CD4-positive, alpha-beta T cell treated with Interleukin-17A for 1 hour (primary cell): ENCODE data around the gene ARMH4.

ENCODE experiments used
- DNase-seq: peaks from one replicate; pipeline ENCODE4 v3.0.0-alpha.2; 2020

Gene ARMH4

DNA sequence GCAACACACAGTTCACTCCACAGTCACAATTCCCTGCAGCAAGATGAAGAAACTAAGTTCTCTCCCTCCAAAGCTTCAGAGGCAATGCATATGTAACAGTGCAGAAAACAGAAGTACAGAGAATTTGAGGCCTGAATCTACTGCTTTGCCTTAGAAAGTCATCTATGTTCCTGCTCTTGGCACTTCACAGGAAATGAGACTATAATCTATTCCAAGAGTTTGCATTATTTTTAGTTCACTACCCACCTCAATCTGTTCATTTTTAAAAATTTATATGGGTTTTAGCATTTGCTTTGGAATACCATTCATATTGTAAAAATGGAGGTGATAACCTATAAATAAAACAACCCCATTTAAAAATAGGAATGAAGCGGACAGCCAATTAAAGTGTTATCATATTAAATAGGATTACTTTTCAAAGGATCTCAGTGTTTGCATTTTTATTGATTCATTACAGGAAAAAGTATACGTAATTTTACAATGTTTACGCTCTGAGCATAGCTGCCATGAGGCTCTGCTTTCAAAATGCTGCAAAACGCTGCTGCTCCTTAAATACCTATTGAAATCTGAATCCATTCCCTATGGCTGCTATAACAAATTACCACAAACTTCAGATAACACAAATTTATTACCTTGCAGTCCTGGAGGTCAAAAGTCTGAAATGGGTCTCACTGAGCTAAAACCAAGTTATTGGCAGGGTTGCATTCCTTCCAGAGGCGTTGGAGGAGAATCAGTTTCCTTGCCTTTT, 60.0 kb downstream of the ARMH4 start:
- no peak for DNase-seq

DNA sequence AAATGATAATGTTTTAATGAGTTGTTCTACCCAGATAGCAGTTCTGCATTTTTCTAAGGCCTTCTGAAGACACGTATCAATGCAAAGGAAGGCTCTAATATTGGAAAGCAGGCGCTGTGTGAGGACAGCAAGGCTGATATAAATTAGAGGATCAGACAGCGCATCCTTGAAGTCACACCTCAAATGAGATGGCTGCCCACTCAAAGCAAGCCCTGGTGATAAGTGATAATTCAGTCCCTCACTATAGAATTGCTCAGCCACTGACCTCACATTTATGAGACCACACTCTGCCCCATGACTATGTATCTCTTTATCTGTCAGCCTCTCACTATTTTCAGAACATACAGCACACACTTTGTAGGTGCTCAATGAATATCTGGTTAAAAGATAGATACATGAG, 62.4 kb downstream of the ARMH4 start:
- DNase-seq, result no peak

DNA sequence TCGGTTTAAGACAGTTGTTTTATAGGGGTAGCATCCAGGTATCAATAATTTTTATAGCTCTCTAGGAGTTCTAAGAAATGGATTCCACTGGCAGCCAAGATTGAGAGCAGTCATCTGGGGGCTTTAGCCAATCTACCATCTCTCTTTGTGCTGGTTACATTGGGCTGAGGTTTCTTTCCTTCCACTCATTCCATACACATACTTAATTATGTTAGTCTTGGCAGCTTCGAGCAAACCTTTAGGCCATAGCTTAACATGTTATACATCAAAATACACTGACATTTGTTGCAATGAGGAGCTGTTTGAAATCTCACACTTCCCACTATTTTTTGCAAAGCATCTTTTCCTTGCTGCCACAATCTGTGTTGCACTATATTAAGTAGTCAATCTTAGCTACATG, 63.1 kb downstream of the ARMH4 start:
- no peak for DNase-seq

DNA sequence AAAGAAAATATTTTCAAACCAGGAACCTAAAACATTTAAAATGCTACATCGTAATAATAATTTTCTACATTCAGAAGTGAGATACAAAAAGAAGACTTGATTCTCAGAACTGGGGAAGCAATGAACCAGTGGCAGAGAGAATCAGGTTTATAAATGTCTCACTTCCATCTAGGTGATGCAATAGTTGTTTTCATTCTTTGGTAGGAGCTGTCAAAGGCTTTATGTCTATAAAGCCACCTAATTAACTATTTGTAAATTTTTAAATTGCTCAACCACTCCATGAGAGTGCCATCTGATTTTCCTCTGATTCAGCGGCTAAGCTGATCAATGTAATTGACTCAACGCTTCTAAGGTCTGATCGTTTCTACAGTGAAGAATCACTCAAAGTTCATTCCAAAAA, 66.1 kb downstream of the ARMH4 start:
- no peak for DNase-seq

DNA sequence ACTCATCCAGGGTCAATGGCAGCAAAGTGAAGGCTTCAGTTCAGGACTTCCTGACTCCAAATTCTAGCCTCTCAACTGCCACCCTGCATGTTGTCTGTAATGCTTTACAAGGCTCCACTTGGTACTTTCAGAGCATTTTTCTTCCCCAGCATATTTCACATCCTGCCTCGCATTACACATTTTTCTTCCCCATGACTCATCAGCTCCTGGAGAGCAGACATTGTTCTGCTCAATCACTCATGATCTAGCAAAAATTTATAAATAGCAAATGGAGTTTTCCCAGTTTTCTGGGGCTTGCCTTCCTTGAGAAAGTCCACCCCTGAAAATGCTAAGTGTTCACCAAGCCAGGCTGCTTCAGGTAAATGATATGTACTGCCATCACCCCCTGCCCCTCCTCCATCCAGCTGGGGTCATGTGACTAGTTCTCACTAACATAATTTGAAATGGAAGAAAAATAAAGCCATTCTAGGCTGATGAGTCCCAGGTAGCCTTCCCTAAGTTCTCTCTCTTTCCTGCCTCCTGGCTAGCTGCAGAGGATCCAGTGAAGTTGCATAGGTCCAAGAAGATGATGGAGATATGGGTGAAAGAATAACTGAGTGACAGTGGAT, 69.4 kb downstream of the ARMH4 start:
- DNase-seq, result no peak

DNA sequence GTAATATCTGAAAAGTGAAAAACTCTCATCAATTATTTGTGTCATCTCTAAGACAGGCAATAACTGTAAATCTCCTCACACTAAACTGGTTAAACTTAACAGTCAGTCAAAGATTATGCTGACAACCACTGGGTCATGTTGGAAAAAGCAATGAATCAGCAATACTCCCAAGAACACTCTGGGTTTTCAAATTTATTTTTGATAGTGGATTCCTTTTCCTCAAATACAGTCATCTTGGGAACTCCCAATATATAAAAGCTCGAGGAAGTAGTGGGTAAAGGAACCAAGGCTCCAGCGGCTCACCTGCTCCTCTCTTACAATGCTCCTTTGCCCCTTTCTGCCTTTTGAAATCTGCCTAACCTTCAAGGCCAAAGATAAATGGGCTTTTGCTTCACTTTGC, 70.0 kb downstream of the ARMH4 start:
- DNase-seq, result no peak

DNA sequence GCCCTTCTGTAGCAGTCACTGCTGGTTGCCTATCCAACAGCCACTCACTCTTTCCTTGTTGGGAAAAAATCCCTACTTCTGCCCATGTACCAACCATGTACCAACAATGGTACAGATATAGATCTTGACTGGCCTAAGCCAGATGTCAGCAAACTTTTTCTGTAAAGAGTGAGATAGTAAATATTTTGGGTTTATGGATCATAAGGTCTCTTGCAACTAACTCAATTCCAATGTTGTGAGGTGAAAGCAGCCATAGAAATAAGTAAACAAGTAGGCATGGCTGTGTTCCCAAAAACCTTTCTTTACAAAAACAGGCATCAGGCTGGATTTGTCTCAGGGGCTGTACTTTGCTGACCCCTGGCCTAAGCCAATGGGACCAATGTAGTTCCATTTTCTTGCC, 73.5 kb downstream of the ARMH4 start:
- DNase-seq, result no peak

DNA sequence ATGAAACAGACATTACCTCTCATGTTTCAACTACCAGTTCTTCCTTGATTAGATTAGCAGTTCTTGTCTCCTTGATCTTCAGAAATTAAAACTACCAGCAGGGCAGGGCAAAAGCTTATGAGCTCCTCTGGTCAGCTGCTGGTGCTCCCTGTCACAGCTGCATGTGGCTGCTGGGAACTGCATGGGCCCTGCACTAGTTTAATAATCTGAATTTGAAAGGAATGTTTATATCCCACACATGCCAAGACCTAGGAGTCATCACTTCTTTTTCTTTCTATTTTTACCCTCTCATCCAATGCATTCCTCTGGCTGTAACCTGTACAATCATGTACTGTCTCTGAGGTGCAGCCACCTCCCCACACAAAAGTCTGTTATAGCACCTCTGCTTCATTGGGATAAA, 73.9 kb downstream of the ARMH4 start:
- no peak for DNase-seq

DNA sequence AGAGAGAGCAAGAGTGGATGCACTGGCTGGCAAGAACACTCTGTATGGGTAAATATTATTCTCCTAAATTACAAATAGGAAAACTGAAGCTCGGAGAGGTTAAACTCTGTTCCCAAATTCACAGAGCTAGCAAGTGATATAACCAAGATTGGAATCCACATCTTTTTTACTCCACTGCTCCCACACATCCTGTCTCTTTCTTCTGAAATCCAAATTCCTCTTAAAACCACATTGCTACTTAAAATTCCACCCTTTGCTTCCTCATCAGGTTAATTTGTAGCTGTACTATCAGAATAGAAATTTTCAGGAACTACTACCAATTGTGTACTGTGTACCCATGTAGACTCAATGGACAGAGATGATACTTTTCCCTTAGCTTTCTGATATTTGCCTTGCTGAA, 74.4 kb downstream of the ARMH4 start:
- no peak for DNase-seq

DNA sequence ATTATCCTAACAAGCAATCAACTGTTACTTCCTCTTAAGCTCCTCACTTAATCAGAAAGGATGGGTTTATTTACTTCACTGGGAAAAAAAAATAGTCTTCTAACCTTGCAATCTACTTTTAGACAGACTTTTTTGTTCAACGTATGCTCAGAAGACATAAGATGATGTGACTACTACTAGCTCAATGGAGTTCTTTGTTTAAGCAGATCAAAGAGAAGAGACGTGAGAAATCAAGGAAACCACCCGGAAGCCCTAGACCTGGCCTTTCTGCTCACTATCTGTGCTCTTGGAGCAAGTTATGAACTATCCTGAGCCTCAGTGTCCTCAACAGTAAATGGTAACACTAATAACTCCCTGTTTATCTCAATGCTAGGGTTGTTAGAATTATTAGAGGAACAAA, 78.5 kb downstream of the ARMH4 start:
- no peak for DNase-seq

DNA sequence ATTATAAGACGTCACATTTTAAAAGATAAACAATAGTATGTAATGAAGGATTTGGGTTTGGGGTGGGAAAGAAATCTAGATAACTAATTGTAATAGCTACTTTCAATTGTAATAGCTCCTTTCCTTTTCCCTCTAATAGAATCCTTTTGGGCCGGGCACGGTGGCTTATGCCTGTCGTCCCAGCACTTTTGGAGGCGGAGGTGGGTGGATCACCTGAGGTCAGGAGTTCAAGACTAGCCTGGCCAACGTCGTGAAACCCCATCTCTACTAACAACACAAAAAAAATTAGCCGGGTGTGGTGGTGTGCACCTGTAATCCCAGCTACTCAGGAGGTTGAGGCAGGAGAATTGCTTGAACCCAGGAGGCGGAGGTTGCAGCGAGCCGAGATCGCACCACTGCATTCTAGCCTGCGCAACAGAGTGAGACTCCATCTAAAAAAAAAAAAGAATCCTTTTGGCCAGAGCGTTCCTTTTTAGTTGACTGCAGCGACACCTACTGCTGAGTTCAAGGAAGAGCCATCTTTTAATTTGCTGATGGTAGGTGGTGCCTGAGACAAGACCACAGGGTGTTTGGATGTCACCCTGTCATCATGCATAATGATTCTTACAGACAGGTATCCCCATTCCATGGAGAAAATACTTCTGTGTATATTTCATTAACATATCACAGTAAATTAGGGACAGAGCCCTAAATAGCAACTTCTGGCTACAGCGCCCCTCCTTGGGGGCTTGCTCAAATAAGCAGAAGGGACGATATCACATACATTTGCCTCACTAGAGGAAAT, 79.5 kb downstream of the ARMH4 start:
- peak; percentile 47 for DNase-seq

DNA sequence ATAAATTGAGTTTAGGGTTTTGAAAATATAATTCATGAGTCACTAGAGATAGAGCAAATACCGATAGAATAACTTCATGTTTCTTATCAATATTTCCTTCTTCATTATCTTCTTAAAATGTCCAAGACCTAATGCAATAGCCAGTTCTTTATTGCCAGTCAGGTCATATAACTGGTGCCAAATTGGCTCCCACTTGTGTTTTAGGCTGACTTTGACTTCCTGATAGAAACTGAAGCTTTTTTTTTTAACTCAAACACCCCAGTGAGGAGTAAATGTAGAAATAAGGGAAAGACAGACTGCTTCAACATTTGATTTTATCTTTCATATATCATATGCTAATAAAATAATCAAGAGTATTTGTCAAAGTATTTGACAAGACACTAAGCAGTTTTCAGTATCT, 80.7 kb downstream of the ARMH4 start:
- no peak for DNase-seq

DNA sequence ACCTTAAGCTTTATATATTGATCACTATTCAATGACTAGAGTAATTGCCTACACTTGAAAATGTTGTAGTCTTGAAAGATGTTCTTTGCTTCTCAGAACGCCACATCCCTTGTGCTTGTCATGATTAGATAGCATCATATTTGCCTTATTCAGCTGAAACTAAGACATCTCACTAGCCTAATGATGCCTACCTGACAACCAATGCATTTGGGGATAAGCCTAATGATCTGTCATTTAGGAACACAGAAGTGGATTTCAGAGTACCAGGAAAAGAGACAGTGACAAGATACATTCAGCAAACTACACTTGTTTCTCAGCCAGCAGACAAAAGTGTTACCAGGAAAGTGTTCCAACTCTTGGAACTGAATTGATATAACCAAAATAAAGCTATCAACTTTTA, 83.7 kb downstream of the ARMH4 start:
- no peak for DNase-seq

DNA sequence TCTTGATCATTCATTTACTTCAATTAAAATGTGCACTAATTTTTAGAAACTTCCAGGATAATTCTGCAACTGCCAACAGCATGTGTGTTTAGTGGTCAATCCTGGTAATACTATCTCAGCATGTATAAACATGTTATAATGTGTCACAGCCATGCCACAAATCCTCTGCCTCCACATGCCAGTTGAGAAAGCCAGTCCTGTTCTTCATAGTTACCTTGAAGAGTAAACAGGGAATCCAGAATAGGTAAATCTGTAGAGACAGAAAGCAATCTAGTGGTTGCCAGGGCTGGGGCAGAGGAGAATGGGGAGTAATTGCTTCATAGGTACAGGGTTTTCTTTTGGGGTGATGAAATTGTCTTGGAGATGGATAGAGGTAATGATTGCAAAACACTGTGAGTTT, 85.9 kb downstream of the ARMH4 start:
- no peak for DNase-seq

DNA sequence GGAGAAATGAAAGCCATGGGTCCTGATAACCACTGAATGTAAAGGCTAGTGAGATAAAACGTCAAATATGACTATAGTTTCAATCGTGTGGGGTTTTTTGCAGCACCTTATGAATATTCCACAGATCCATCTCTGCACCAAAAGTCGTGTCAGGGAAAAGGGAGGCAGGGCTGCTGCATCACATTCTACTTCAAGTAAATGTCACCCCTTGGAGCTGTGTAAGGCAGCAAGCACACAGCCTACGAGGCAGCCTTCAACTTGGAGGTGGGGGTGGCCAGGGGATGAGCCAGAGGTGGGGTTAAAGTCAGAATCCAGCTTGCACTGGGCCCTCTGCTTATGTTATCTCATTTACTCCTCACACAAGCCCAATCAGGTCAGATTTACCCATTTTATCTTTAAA, 90.4 kb downstream of the ARMH4 start:
- no peak for DNase-seq

DNA sequence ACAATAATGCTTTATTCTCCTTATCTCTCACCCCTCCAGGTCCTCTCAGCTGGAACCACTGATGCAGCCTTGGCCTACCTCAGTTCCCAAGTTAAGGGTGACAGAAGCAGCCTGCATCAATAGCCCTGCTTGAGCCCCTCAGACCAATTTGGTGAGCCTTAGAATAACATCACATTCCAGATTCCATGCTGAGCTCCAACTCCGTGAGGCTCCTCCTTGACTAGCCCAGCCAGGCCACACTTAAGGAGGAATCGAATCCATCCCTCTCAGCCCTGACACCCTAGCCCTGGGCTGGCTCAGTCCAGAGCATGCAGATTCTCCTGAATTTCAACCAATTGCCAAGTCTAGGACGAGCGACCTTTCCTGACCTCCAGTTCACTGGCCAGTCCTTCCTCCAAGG, 91.1 kb downstream of the ARMH4 start:
- DNase-seq, result no peak

DNA sequence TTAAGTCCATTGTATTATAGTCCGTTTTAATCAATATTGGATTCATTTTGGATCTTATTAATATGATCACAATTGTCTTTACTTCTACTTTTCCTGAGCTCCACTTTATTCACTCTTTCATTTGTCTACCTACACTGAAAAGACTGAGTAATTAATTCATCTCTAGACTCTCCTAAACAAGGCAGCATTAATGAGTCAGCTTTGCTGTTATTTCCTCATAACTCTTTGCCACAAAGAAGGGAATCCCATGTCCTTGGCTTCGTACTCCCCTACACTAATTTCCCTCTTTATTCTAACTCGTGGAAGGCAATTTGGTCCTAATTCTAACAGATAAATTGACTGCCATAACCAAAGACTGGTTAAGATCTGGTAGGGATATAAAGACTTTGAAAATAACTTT, 91.9 kb downstream of the ARMH4 start:
- no peak for DNase-seq

DNA sequence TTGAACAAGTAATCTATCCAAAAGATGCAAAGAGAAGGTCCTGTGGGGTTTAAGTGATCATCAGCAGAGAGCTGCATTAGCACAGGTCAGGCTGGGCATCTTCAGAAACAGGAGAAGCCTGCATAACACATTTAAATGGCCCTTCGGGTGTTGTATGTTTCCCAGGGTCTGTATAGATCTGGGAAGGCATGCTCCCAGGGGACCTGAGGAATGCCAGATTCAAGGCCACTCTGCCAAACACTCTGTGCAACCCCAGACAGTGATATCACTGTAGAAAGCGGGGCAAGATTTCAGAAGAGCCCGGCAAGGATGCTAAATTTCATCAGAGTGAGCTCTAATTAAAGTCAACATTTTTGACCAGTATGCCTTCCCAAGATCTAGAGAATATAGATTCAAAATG, 92.9 kb downstream of the ARMH4 start:
- no peak for DNase-seq

DNA sequence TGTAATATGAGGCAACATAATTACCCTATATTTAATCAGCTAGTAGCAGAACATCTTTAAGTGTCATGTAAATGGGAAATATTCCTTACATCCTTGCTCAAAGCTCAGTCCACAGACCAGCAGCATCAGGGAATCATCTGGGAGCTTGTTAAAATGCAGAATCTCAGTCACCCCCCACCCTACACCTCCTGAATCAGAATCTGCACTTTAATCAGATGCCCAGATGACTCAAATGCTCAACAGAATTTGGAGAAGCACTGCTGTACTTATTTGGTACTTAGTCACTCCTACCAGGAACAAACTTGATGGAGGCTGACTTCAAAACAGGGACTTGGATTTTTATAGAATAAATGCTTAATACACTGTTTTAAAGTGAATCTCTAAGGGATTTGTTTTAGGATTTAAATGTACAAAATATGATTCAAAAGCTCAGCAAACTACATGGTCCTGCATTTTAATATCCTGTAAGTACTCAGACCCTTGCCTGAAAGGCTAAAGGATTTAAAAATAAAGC, 96.5 kb downstream of the ARMH4 start:
- no peak for DNase-seq

DNA sequence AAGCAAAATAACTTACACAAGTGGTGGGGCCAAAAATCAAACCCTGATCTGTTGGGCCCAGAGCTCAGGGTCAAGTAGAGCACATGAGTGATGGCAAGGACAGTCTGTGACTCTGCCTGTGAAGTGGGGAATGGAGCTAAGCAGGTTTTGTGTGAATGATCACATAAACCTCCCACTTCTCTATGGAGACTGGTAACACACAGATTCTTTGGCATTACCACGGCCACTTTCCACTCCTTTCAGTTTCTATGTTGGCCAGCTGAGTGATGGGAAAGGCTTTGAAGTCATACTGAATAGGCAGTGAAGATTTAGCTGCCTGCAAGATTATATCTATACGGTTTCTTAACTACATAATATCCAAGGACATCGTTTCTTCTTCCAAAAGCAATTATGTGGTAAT, 97.9 kb downstream of the ARMH4 start:
- no peak for DNase-seq

DNA sequence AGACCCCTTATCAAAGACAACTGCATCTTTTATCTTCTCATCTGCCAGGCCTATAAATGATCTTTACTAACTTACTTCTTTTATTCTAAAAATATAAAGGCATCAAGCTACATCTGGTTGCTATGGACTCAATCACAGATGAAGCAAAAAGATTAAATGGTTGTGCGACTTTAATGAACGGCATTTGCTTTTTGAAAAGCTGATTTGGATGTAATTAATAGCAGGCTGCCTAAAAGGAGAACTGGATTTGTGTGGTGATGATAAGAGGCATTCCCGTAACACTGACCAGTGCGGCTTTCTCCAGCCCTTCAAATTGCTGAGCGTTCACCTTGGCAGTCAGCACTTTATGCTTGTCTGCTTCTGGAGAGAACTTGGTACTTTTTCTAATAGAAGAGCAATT, 103.8 kb downstream of the ARMH4 start:
- DNase-seq, result no peak

DNA sequence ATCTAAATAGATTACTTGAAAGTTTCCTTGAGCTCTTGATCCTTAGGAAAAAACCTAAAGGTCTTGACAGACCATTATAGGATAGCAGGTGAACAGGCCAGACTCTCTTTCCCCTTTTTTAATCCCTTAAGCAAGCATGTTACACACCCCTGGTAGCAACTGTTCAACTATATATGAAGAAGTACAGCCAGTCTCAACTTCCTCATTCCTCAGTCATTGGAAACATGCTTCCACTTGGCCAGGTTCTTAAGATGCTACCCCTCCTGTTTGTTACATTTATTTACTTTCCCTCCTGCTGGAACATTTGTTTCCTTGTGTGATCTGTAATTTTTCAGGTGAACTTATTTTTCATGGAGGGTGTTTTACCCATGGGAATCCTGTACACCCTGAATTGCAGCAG, 124.1 kb downstream of the ARMH4 start:
- no peak for DNase-seq

DNA sequence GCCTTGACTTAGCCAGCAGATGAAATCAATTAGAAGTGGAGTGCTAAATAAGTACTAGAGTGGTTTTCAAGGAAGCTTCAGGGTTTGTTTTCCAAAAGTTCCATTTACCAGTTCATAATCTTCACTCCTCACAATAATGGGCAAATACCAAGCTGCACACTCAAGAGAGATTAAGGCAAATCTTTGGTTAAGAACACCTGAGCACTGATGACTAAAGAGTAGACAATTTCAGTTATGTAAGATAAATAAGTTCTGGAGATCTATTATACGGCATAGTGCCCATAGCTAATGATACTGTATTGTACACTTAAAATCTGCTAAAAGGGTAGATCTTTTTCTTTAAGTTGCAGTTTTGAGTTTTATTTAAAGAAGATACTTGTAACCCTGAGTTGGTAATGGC, 125.0 kb downstream of the ARMH4 start:
- DNase-seq, result no peak

DNA sequence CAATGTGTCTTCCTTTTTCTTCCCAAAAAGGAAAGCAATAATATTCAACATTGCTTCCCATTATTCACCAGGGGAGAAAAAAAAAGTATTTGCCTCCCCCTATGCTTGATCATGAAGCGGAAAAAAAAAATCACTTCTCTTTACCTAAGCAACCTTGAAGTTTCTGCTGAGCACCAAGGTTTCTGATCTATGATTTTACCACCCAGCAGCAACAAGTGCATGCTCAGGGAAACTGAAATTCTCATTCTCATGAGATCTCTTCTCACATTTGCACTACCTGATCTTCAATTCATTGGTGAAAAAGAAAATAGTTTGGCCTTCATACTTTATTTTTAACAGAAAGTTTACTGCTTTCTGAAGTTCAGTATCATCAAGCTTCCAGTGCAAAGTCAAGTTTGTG, 125.8 kb downstream of the ARMH4 start:
- no peak for DNase-seq
